ENCODE data around the gene ABCC4. TPM values are rescaled to one million over a fixed set of nuclear protein-coding genes. Genes with fewer than 3 reads are reported as not detected.

ABCC4 gene
- total RNA-seq, 1 experiment from 2014 or later = 12.5 TPM

- Mint-ChIP-seq H3K4me3 (ENCODE audit: low read depth, unreplicated experiment) (no peak overlapping the region), H3K27ac (ENCODE audit: unreplicated experiment) (no peak overlapping the region), H3K36me3 (ENCODE audit: insufficient read depth, unreplicated experiment) (no peaks in the 10 kb centered on the region), H3K9me3 (ENCODE audit: low read depth, unreplicated experiment) (no peaks in the 10 kb centered on the region), H3K4me1 (ENCODE audit: low read depth, unreplicated experiment) (no peaks in the 10 kb centered on the region), H3K27me3 (ENCODE audit: unreplicated experiment) (no peaks in the 10 kb centered on the region)
- intact Hi-C loops (cut with micrococcal nuclease; ENCODE audit: unreplicated experiment) = no loop called here
- CTCF ChIA-PET = no interaction called here
- BruUV-seq (replicated peaks) = no TSS peak
- no peak for DNase-seq
- TF ChIP-seq CTCF (IDR thresholded peaks at IDR 0.05; ENCODE audit: unreplicated experiment) = no peak
These were observed 167.8 kb downstream of the ABCC4 start for GRCh38 chr13:95133498-95133897.

- intact Hi-C loops (cut with micrococcal nuclease; ENCODE audit: unreplicated experiment) = loop anchor here (2.0 kb wide), 1 partner anchor 14 kb away; no protein-coding TSS in a partner anchor
- Mint-ChIP-seq H3K9me3 (ENCODE audit: low read depth, unreplicated experiment) (no peaks in the 10 kb centered on the region), H3K36me3 (ENCODE audit: insufficient read depth, unreplicated experiment) (peaks cover under 1% of the 10 kb centered on the region), H3K4me3 (ENCODE audit: low read depth, unreplicated experiment) (no peak overlapping the region), H3K4me1 (ENCODE audit: low read depth, unreplicated experiment) (peaks cover 11% of the 10 kb centered on the region), H3K27ac (ENCODE audit: unreplicated experiment) (peak overlapping the region; percentile 60), H3K27me3 (ENCODE audit: unreplicated experiment) (no peaks in the 10 kb centered on the region)
- no TSS peak for BruUV-seq (replicated peaks)
- DNase-seq = no peak
- CTCF ChIA-PET = no interaction called here
- TF ChIP-seq CTCF (IDR thresholded peaks at IDR 0.05; ENCODE audit: unreplicated experiment) = no peak
These were observed 172.2 kb downstream of the ABCC4 start for GRCh38 chr13:95129004-95129403.

- Mint-ChIP-seq H3K36me3 (ENCODE audit: insufficient read depth, unreplicated experiment) (peaks cover 5% of the 10 kb centered on the region), H3K27ac (ENCODE audit: unreplicated experiment) (peak overlapping the region; percentile 60)
- CTCF ChIA-PET = no interaction called here
These were observed 173.1 kb downstream of the ABCC4 start for GRCh38 chr13:95128045-95128643.

GRCh38 chr13:95124959-95125358 lies 176.3 kb downstream of the ABCC4 start:
- no peak for DNase-seq
- Mint-ChIP-seq H3K36me3 (ENCODE audit: insufficient read depth, unreplicated experiment) (peaks cover 5% of the 10 kb centered on the region), H3K4me3 (ENCODE audit: low read depth, unreplicated experiment) (no peak overlapping the region), H3K27ac (ENCODE audit: unreplicated experiment) (no peak overlapping the region), H3K27me3 (ENCODE audit: unreplicated experiment) (no peaks in the 10 kb centered on the region), H3K9me3 (ENCODE audit: low read depth, unreplicated experiment) (peaks cover 2% of the 10 kb centered on the region), H3K4me1 (ENCODE audit: low read depth, unreplicated experiment) (peaks cover 18% of the 10 kb centered on the region)
- intact Hi-C loops (cut with micrococcal nuclease; ENCODE audit: unreplicated experiment) = no loop called here
- BruUV-seq (replicated peaks) = no TSS peak
- CTCF ChIA-PET = no interaction called here
- no peak for TF ChIP-seq CTCF (IDR thresholded peaks at IDR 0.05; ENCODE audit: unreplicated experiment)

More at GRCh38 chr13:95128045-95128643, 173.1 kb downstream of the ABCC4 start:
- no peaks in the 10 kb centered on the region for H3K27me3 Mint-ChIP-seq (ENCODE audit: unreplicated experiment)
- no TSS peak for BruUV-seq (replicated peaks)
- H3K4me1 Mint-ChIP-seq (ENCODE audit: low read depth, unreplicated experiment) = peaks cover 18% of the 10 kb centered on the region
- TF ChIP-seq CTCF (IDR thresholded peaks at IDR 0.05; ENCODE audit: unreplicated experiment) = no peak
- H3K9me3 Mint-ChIP-seq (ENCODE audit: low read depth, unreplicated experiment) = peaks cover 2% of the 10 kb centered on the region
- DNase-seq = no peak
- intact Hi-C loops (cut with micrococcal nuclease; ENCODE audit: unreplicated experiment) = loop anchor here (2.0 kb wide), 1 partner anchor 13 kb away; no protein-coding TSS in a partner anchor
- H3K4me3 Mint-ChIP-seq (ENCODE audit: low read depth, unreplicated experiment) = peak overlapping the region; percentile 38
